HG02678 (cell line): ENCODE measurements around the gene GABRD.

Source experiments
- ATAC-seq: cut with Tn5 transposase; IDR thresholded peaks from one replicate; pipeline ENCODE4 v1.9.1; 2021; ENCODE audit warnings: mild to moderate bottlenecking, moderate library complexity; ENCODE audit not compliant: unreplicated experiment

Gene GABRD

DNA sequence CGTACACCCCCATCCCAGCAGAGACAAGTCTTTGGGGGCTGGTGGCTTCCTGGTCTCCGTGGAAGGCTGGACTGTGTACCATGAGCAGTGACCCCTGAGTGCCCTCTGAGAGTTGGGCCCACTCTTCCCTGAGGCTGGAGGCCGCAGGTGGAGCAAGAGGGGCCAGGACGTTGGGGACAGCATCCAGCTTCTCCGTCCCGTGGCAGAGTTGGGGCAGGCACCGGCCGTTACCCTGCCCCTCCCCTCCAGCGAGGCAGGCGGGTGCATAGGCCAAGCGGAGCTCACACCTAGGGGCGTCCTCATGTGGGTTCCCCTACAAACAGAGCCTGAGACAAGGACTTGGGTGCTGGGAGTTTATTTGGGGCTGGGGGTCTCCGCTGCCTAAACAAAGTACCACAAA, 14.0 kb downstream of the GABRD start:
- no peak for ATAC-seq

DNA sequence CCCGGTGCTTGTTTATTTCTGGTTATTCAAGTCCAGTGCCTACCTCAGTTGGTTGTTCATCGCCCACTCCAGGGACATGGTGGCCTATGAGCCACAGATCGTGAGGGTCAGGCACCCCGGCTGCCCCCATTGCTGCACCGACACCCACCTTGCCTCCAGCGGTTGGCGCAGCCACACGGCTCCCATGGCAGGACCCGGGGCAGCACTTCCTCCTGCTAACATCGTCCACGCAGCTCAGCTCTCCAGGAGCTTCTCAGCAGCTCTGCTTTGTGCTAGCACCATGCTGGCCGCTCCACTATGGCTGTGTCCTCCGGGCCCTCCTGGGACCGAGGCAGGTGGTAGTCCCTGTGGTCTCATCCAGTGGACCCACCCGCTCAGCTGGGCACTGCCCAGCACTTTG, 17.1 kb downstream of the GABRD start:
- ATAC-seq = no peak

DNA sequence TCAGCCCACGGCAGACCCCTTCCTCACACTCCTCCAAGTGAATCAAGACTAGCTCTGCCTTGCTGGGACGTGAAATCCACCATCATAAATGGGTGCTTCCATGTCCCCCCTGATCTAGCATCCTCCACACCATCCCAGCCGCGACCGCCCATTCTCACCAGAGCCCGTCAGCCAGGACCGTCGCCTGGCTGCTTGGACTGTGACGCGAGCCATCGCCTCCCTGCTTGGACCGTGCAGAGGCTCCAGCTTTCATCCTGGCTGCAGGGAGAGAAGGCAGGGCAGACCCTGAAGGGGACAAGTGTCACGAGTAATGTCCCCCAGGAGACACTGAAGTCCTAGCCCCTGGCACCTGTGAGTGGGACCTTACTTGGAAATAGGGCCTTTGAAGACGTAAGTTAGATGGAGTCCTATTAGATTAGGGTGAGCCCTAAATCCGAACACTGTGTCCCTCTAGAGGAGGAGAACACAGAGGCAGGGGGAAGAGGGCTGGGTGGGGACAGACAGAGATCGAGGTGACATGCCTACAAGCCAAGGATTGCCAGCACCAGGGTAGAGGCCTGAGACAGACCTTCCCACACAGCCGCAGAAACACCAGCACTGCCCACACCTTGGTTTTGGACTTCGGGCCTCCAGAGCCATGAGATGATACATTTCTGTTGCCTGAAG, 18.3 kb downstream of the GABRD start:
- no peak for ATAC-seq

DNA sequence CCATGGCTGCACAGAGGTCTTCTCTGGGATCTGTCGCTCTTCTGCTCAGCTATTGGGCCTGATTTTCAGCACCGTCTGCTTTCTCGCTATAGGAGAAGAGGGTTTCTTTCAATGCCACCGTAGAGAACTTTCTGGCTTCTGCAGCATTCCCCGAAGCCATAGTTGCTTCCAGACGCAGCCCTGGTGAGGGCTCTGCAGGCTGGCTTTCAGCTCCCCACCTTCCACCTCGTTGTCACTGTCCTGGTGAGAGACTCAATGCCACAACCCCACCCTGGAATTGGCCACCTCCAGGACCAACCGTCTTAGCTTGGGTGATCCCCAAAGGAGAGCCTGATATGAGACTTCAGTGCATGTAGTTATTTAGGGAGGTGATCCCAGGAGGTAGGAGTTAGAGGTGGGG, 19.1 kb downstream of the GABRD start:
- no peak for ATAC-seq

DNA sequence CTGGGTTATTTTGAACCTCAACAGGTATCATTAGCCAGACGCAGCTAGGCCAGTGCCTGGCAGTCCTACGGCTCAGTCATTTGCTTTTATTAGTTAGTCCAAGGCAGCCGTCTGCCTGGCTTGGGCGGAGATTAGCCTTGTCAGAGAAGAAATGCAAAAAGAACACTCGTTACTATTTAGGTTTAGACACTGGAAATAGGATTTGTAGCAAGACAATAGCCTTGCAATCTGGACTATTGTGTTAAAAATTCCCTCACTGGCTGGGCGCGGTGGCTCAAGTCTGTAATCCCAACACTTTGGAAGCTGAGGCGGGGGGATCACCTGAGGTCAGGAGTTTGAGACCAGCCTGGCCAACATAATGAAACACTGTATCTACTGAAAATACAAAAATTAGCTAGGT, 20.1 kb downstream of the GABRD start:
- ATAC-seq = no peak

DNA sequence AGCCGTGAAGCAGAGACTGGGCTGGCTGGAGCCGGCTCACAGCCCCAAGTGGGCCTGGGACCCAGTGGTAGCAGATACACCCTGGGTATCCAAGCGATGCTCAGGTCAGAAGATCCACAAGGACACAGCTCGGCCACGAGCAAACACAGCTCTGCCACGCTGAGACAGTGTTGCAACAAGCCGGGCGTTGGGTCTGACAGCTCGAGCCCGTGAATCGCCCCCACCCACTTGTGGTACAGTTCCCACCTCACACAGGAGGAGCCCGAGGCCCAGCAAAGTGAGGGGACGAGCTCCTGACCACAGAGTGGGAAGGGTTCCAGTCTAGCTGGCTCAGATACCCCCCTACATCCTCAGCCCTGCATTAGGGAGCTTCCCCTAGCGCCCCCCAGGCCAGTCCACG, 22.2 kb downstream of the GABRD start:
- no peak for ATAC-seq

DNA sequence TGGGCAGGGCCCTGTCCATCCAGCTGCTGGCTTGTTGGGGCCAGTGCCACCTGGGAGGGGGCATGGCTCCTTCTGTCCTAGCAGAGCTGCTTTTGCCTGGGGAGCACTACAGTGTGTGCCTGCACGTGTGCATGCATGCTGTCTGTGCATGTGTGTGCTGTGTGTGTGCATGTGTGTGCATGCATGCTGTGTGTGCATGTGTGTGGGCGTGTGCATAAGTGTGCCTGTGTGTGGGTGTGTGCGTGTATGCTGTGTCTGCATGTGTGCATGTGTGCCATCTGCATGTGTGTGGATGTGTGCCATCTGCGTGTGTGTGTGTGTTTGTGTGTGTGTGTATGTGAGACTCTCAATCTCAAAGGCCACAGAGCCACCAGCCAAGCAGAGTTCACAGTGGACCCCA, 22.7 kb downstream of the GABRD start:
- no peak for ATAC-seq

DNA sequence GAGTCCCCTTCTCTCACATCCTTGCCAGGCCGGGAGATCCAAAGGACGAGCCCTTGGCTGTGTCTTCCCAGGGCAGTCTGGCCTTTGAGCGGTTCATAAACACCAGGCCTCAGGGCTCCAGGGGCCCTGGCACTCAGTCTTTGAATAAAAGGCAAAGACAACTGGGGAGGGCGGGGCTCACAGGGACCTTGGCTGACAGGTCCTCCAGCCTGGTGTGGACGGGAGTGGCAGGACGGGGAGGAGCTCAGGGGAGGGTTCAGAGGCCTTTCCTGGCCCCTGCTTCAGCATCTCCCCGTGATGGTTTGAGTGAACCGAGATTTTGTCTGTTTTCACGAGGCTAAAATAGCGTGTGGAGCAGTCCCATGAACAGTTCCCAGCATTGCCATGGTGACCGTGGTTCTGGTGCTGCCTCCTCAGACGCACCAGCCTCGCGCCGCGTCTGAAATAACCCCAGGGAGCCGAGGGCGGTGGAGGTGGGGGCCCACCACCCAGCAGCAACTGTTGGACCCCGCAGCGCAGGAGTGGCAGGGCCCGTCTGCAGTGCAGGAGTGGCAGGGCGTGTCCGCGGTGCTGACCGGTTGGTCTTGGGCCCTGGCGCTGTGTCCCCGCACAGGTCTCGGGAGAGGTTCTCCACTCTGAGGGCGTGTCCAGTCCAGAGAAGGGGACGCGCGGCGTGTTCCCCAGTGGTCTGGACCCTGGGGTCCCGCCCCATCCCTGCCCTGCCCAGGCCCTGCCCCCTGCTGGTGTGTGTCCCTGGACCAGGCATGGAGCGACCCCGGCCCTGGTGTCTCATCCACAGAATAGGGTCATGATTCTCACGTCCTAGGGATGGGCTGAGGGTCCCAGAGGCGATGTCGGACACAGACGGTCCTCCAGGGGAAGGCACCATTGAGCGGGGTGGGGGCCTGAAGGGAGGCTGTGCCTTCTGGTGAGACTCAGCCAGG, 24.0 kb downstream of the GABRD start:
- ATAC-seq = no peak

DNA sequence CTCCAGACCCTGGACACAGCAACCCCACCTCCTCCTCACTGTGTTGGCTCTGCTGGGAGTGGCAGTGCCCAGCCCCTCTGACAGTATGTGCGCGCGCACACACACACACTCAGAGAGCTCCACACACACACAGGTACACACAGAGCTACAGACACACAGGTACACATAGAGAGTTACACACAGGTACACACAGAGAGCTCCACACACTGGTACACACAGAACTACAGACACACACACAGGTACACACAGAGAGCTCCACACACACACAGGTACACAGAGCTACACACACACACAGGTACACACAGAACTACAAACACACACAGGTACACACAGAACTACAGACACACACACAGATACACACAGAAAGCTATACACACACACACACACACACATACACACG, 24.7 kb downstream of the GABRD start:
- no peak for ATAC-seq

DNA sequence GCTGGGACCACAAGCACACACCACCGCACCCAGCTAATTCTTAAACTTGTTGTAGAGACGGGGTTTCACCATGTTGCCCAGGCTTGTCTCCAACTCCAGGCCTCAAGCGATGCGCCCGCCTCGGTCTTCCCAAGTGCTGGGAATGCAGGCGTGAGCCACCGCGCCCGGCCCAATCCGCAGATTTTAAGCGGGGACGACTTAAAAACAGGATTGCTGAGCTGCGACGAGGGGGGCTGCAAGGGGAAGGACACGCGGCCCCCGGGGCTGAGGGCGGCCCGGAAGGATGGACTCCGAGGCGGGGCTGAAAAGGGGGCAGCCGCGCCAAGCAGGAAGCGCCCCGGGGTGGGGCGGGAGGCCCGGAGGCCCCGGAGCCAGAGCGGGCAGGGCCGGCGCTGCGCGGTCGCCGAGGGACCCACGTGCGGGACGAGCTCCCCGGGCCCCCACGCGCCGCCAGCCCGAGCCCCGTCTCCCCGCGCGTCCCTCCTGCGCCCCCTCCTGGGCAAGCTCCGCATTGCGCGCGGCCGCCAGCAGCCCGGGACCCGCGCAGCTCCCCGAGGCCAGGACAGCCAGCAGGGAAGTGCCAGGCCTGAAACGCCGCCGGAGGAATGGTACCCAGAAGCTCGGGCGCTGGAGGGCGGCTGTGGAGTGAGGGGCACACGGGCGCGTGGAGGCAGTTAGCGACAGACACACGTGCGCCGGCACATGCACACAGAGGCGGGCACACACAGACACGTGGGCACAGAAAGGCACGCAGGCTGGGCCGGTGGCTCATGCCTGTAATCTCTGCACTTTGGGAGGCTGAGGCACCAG, 25.6 kb downstream of the GABRD start:
- ATAC-seq = no peak

DNA sequence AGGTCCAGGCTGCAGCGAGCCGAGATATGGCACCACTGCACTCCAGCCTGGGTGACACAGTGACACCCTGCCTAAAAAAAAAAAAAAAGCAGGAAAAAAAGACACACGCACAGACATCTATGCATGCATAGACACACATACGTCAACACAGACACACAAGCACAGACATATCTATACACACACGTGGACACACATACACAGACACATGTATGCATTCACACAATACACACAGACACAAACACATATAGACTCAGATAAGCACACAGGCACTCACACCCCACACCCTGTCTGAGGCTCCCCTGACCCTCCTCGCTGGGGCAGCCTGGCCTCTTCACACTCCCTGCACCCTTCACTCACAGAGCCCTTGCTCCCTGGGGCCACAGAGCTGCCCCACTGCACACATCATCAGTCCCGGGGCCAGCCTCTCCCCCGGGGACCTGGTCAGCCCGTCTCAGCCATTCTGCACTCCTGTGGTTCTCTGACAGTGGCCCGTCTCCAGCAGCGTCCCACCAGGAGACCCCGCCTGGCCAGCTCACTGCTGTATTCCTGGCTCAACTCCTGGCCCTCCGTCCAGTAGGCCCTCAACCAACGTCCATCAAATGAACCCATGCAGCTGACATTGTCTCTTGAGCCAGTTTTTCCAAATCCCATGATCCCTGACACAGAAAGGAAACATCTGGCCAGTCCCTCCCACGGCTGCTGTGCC, 26.5 kb downstream of the GABRD start:
- ATAC-seq = no peak

DNA sequence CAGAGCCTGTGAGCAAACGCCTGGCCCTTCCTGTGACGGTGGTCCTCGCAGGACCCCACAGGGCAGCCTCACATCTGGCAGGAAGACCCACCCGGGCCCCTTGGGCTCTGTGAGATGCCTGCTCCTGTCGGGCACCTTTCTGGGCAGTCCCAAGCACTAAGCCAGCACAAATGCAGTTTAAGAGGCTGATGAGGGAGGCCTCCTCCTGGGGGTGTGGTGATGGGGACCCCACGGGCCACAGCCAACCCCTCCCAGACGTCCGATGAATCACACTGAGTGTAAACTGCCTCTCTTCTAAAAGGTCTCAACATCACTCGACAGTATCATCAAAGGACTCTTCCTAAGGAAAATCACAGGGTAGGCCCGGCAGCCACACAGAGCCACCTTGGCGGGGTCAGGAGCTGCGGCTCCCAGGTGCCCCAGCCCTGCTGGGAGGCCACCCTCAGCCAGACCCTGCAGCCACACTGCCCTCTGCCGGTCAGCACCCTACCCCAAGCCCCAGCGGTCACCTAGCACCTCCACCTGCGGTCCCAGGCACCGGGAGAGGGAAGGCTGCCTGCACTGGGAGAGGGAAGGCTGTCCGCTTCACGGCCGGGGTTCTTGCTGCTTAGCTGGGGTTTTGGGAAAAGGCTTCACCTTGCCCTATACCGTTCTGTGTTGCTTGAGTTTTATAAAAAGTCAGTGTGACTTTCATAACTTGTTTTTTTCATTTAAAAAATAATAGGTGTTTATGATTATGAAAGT, 27.2 kb downstream of the GABRD start:
- ATAC-seq = no peak

DNA sequence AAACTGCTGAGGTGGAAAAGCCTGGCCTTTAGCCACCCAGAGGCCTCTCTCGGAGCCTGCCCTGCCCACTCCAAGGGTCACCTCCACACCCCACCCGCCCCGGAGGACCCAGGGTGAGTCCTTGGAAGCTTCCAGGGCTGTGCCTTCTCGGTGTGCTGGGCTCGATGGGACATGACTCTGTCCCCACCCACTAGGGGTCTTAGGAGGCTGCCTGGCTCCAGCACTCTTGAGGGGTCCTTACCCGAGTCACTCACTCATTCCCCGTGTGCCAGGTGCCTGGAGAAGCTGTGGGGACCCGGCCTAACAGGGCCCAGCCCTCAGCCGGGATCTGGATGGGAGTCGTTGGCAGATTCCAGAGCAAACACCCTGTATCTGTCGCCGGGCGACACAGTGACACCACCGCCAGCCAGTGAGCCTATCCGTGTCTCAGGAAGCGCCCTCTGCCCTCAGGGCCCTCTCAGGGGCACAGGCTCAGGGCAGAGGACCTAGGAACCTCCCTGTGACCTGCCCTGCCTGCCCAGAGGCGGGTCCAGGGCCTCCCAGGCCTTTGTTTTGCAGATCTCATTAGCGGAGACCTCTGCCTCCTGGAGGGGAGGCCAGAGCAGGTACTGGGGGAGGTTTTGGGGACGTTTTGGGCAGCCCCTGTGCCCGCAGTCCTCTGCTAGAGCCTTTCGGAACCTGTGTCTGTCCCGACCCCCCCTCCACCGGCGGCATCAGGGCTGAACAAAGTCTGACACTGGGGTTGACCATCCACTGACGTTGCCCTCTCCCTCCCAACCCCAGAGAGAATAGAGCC, 28.0 kb downstream of the GABRD start:
- ATAC-seq = no peak

DNA sequence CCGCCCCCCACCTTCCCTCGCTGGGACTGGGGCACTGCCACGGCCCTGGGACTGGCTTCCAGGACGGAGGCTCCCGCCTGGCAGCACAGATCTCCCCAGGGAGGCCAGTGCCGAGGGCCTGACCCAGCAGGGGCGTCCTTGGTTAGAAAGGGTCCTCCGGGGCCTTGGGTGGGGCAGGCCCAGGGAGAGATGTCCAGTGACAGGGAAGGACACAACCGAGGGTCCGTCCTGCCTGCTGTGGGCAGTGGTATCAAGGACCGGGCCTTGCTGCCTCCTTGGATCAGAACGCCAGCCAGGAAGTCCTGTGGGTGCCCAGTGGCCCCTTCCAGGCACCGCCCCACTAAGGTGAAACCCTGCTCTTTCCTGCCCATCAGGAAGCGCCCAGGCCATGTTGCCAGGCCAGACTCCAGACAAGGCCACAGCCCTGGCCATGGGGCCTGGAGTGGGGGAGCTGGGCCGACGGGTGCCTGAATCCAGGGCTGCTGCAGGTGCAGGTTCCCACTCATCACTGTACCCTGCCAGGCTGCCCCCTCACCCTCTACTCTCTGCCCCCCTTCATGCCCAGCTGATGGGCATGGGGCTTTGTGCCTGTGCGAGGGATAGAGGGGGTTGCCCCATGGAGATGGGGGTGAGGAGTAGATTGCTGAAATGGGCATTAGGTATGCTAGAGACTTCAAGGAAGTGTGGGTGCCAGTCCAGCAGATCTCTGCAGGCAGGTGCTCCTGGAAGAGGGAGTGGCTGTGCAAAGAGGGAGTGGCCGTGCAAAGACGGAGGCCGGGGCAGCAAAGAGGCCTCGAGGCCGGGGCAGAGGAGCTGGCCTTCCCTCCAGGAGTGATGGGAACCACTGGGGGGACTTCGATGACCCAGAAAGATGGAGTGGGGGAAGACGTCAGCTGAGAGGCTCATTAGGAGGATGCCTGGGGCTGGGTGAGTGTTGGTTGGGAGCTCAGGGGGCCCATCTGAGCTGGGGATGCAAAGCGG, 28.9 kb downstream of the GABRD start:
- no peak for ATAC-seq

DNA sequence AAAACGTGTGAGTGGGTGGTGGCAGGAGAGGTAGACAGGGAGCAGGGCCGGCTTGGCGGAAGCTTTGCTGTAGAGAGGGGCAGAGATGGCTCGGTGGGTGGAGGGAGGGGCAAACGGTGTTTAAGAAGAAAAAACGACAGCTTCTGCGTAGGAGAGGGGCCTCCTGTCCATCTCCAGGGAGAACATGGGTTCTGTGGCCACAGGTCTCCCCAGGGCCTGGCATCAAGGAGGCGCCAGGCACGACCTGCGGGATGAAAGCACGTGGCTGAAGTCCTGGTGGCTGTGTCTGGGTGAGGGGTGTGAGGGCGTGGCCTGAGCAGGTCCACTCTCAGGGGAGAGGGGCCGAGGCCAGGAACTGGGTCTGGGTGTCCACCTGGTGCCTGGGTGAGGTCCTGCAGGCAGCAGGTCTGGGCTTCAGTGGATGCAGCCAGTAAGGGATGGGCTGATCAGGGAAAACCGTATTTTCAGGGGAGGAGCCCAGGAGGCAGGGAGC, 30.1 kb downstream of the GABRD start:
- ATAC-seq = no peak

DNA sequence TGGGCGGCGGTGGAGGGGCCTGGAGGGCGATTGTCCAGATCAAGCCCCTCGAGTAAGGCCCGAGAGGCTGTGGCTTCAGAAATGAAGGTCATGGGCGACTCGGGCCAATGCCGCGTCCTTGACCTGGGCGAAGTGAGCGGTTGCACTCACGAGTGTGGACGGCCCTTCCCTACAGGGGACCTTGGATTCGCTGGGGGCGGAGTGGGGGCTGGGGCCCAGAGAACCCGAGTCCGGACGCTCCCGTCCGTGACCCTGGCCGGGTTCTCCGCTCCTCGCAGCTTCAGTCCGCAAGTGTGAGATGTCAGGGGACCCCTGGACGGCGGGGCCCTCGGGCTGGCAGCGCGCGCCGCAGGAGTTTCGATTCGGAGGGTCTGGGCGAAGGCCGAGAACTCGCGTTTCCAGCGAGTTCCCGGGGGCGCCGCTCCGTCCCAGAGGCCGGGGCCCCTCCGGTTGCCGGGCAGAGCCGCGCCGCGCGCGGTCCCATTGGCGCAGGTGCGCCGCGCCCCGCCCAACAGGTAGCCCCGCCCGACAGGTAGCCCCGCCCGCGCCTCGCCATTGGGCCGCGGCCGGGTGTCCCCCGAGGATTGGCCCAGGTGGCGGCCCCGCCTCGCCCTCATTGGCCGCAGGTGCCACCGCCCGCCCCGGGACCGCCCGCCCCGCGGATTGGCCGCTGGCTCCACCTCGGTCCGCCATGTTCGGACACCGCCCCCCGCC, 30.7 kb downstream of the GABRD start, which contains the start of gene PRKCZ:
TSS of gene PRKCZ (plus strand) at position 694 of the 714 bp plus-strand sequence. CDS start 220 bp downstream, outside the sequence.
- ATAC-seq = peak; percentile 66

DNA sequence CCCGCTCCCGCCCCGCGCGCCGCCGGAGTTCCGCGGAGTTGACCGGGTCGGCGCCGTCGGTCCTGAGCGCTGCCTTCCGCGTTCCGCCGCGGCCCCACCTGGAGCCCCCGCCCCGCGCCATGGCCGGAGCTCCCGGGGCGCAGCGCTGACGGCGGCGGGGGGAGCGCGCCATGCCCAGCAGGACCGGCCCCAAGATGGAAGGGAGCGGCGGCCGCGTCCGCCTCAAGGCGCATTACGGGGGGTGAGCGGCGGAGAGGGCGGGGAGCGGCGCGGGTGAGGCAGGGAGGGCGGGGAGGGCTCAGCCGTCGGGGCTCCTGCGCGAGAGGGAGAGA, 31.3 kb downstream of the GABRD start:
- no peak for ATAC-seq
